H1 (cell line): ENCODE data around the gene ALKAL2. TPM values are rescaled to one million over a fixed set of nuclear protein-coding genes. Genes with fewer than 3 reads are reported as not detected.

ENCODE experiments used
- CTCF ChIA-PET: fragments of 300-600 bp; sonication (Branson Sonifier 250); formaldehyde crosslinking; loops from one replicate; lab custom pipeline; 2021; ENCODE audit not compliant: partially characterized antibody; lab: Charles Lee
- POLR2A ChIA-PET: fragments of 300-600 bp; sonication (Branson Sonifier 250); formaldehyde crosslinking; loops from one replicate; lab custom pipeline; 2021; ENCODE audit warnings: inconsistent platforms; ENCODE audit not compliant: partially characterized antibody; lab: Charles Lee
- DNase-seq, 2 experiments: peaks; one replicate each; pipeline versions ENCODE4 v3.0.0 to v3.0.0-alpha.2; 2010 to 2022; ENCODE audit warnings: low spot score in 2 of 2, low read depth in 1 of 2, mixed read lengths in 1 of 2
- FAIRE-seq: peaks from 2 replicates; lab custom pipeline; 2011; peaks lifted over from hg19 to GRCh38; lab: Jason Lieb, UNC
- H2AFZ ChIP-seq: 2 replicates; pipeline ENCODE4 v1.8.1; 2012; ENCODE audit warnings: low read length, inconsistent platforms
- H2AK5ac ChIP-seq: 2 replicates; pipeline ENCODE4 v1.6.1; 2013; ENCODE audit warnings: low read depth, low read length
- H2BK120ac ChIP-seq: replicated peaks from 2 replicates; pipeline ENCODE3; 2013; ENCODE audit warnings: low read depth, low read length, inconsistent platforms
- H2BK12ac ChIP-seq: 2 replicates; pipeline ENCODE4 v1.6.1; 2013; ENCODE audit warnings: low read depth, low read length
- H2BK15ac ChIP-seq: 2 replicates; pipeline ENCODE4 v1.6.1; 2013; ENCODE audit warnings: low read length
- H2BK20ac ChIP-seq: 2 replicates; pipeline ENCODE4 v1.6.1; 2013; ENCODE audit warnings: low read length
- H2BK5ac ChIP-seq: 2 replicates; pipeline ENCODE4 v1.6.1; 2013; ENCODE audit warnings: low read depth, low read length
- H3K14ac ChIP-seq: 2 replicates; pipeline ENCODE4 v1.6.1; 2013; ENCODE audit warnings: inconsistent platforms; ENCODE audit not compliant: insufficient read length
- H3K18ac ChIP-seq: 2 replicates; pipeline ENCODE4 v1.6.1; 2013; ENCODE audit warnings: low read length; ENCODE audit errors: extremely low read depth
- H3K23ac ChIP-seq: 2 replicates; pipeline ENCODE4 v1.6.1; 2013; ENCODE audit warnings: inconsistent platforms; ENCODE audit not compliant: insufficient read length
- H3K23me2 ChIP-seq: 2 replicates; pipeline ENCODE4 v1.6.1; 2013; ENCODE audit warnings: low read depth, low read length
- H3K27ac ChIP-seq: 2 replicates; pipeline ENCODE4 v1.6.1; 2011; ENCODE audit warnings: low read depth, low read length, inconsistent platforms
- H3K27me3 ChIP-seq, 4 experiments: replicated peaks in 1 of 4; 1 replicate in 1 of 4; 2 replicates in 3 of 4; pipeline versions ENCODE4 v1.6.1 to v1.8.1; 2011 to 2013; ENCODE audit warnings: low read length in 3 of 4, mild to moderate bottlenecking in 3 of 4, inconsistent platforms in 2 of 4, mixed read lengths in 2 of 4, moderate library complexity in 1 of 4; ENCODE audit not compliant: control insufficient read depth in 3 of 4, insufficient read depth in 3 of 4; ENCODE audit errors: extremely low read depth in 1 of 4
- H3K36me3 ChIP-seq, 4 experiments: 2 replicates each; pipeline versions ENCODE4 v1.6.1 to v1.8.1; 2011 to 2013; ENCODE audit warnings: mild to moderate bottlenecking in 4 of 4, low read length in 3 of 4, moderate library complexity in 2 of 4, control low read depth in 1 of 4, inconsistent platforms in 1 of 4; ENCODE audit not compliant: insufficient read depth in 4 of 4, control insufficient read depth in 2 of 4
- H3K4ac ChIP-seq: replicated peaks from 2 replicates; pipeline ENCODE3; 2013; ENCODE audit warnings: low read length, low read depth, mixed read lengths, inconsistent platforms; ENCODE audit not compliant: insufficient read length
- H3K4me1 ChIP-seq, 4 experiments: replicated peaks in 1 of 4; 1 replicate in 1 of 4; 2 replicates in 3 of 4; pipeline versions ENCODE4 v1.6.1 to v1.8.1; 2011 to 2013; ENCODE audit warnings: low read length in 3 of 4, inconsistent platforms in 2 of 4, mixed read lengths in 1 of 4; ENCODE audit not compliant: insufficient read depth in 4 of 4, control insufficient read depth in 3 of 4
- H3K4me2 ChIP-seq, 2 experiments: 2 replicates each; pipeline versions ENCODE4 v1.6.1 to v1.8.1; 2011 to 2013; ENCODE audit warnings: low read depth in 2 of 2, low read length in 2 of 2, control low read depth in 1 of 2, inconsistent platforms in 1 of 2, mild to moderate bottlenecking in 1 of 2; ENCODE audit not compliant: insufficient read depth in 1 of 2
- H3K4me3 ChIP-seq, 4 experiments: fragments of 200-600, 300-600 bp in 1 of 4; sonication (generic), shearing (Covaris generic), sonication (Bioruptor Twin) in 1 of 4; 2 replicates each; pipeline versions ENCODE4 v1.5.1 to v1.8.1; 2011 to 2016; ENCODE audit warnings: low read length in 4 of 4, low read depth in 3 of 4, control low read depth in 2 of 4, inconsistent platforms in 2 of 4, mild to moderate bottlenecking in 2 of 4, mixed read lengths in 1 of 4, moderate library complexity in 1 of 4; ENCODE audit not compliant: insufficient read depth in 2 of 4; ENCODE audit errors: extremely low read depth in 1 of 4
- H3K56ac ChIP-seq: replicated peaks from 2 replicates; pipeline ENCODE3; 2013; ENCODE audit warnings: low read depth, mild to moderate bottlenecking, mixed read lengths, low read length, inconsistent platforms; ENCODE audit not compliant: insufficient read length
- H3K79me1 ChIP-seq: 2 replicates; pipeline ENCODE4 v1.6.1; 2013; ENCODE audit warnings: low read depth, low read length, control low read depth
- H3K79me2 ChIP-seq, 2 experiments: 2 replicates each; pipeline versions ENCODE4 v1.6.1 to v1.8.1; 2012 to 2013; ENCODE audit warnings: low read length in 2 of 2, mild to moderate bottlenecking in 2 of 2, inconsistent platforms in 1 of 2; ENCODE audit not compliant: insufficient read depth in 2 of 2, control insufficient read depth in 1 of 2
- H3K9ac ChIP-seq, 4 experiments: replicated peaks in 1 of 4; 1 replicate in 1 of 4; 2 replicates in 3 of 4; pipeline versions ENCODE4 v1.6.1 to v1.8.1; 2011 to 2013; ENCODE audit warnings: low read depth in 3 of 4, low read length in 3 of 4, control low read depth in 2 of 4, mild to moderate bottlenecking in 2 of 4, moderate library complexity in 2 of 4, inconsistent platforms in 1 of 4; ENCODE audit errors: extremely low read depth in 1 of 4
- H3K9me3 ChIP-seq, 2 experiments: 2 replicates each; pipeline versions ENCODE4 v1.6.1 to v1.8.1; 2012 to 2013; ENCODE audit warnings: mild to moderate bottlenecking in 2 of 2, moderate library complexity in 2 of 2, control low read depth in 1 of 2, inconsistent platforms in 1 of 2, low read depth in 1 of 2, low read length in 1 of 2, mixed read lengths in 1 of 2; ENCODE audit not compliant: insufficient read depth in 2 of 2
- H4K20me1 ChIP-seq, 2 experiments: replicated peaks in 1 of 2; 2 replicates each; pipeline versions ENCODE3 to v1.8.1; 2011 to 2013; ENCODE audit warnings: inconsistent platforms in 2 of 2, low read length in 2 of 2, mild to moderate bottlenecking in 1 of 2; ENCODE audit not compliant: insufficient read depth in 2 of 2, control insufficient read depth in 1 of 2
- H4K5ac ChIP-seq: 2 replicates; pipeline ENCODE4 v1.6.1; 2013; ENCODE audit warnings: low read length, low read depth, mixed read lengths, inconsistent platforms; ENCODE audit not compliant: insufficient read length
- H4K8ac ChIP-seq: 2 replicates; pipeline ENCODE4 v1.8.0; 2013; ENCODE audit warnings: mild to moderate bottlenecking, moderate library complexity, low read length, inconsistent platforms; ENCODE audit not compliant: insufficient read depth; ENCODE audit errors: extremely low read depth
- H4K91ac ChIP-seq: replicated peaks from 2 replicates; pipeline ENCODE3; 2013; ENCODE audit warnings: low read length, mixed read lengths, inconsistent platforms; ENCODE audit not compliant: insufficient read length
- ATF3 ChIP-seq: IDR thresholded peaks from 2 replicates; pipeline ENCODE4 v1.6.1; 2011; ENCODE audit warnings: low read depth, mild to moderate bottlenecking, low read length; ENCODE audit not compliant: insufficient read depth
- CHD1 ChIP-seq: IDR thresholded peaks from 2 replicates; pipeline ENCODE4 v1.6.1; 2012; ENCODE audit warnings: low read depth, low read length, improper control_type of control experiment
- HDAC2 ChIP-seq, 2 experiments: fragments of 300-600 bp in 1 of 2; sonication (generic) in 1 of 2; IDR thresholded peaks; 2 replicates each; pipeline ENCODE4 v1.6.1; 2011 to 2012; ENCODE audit warnings: low read depth in 2 of 2, low read length in 2 of 2, mild to moderate bottlenecking in 2 of 2, moderate library complexity in 2 of 2, borderline replicate concordance in 1 of 2, inconsistent platforms in 1 of 2
- HDAC6 ChIP-seq: IDR thresholded peaks from one replicate; pipeline ENCODE4 v1.7.1; 2012; ENCODE audit warnings: low read depth, mild to moderate bottlenecking, inconsistent platforms, low read length, moderate library complexity
- KDM4A ChIP-seq: IDR thresholded peaks from one replicate; pipeline ENCODE4 v1.7.1; 2012; ENCODE audit warnings: low read depth, mild to moderate bottlenecking, moderate library complexity, low read length, inconsistent platforms; ENCODE audit not compliant: severe bottlenecking
- KDM5A ChIP-seq: fragments of 200-600 bp; IDR thresholded peaks from 2 replicates; pipeline ENCODE4 v1.7.1; 2012; ENCODE audit warnings: mild to moderate bottlenecking, low read length, inconsistent platforms, mixed read lengths
- MAX ChIP-seq: IDR thresholded peaks from 2 replicates; pipeline ENCODE4 v1.6.1; 2012; ENCODE audit warnings: inconsistent platforms
- NRF1 ChIP-seq: IDR thresholded peaks from 2 replicates; pipeline ENCODE4 v1.6.1; 2011; ENCODE audit warnings: mild to moderate bottlenecking, low read depth, low read length, improper control_type of control experiment
- POU5F1 ChIP-seq: IDR thresholded peaks from 2 replicates; pipeline ENCODE4 v1.6.1; 2011; ENCODE audit warnings: low read depth, mild to moderate bottlenecking, low read length, moderate library complexity
- RXRA ChIP-seq: IDR thresholded peaks from 2 replicates; pipeline ENCODE4 v1.6.1; 2011; ENCODE audit warnings: low read depth, mild to moderate bottlenecking, low read length, moderate library complexity; ENCODE audit not compliant: insufficient read depth
- SAP30 ChIP-seq: fragments of 300-600 bp; sonication (generic); IDR thresholded peaks from 2 replicates; pipeline ENCODE4 v1.7.1; 2012; ENCODE audit warnings: low read length, moderate library complexity, mild to moderate bottlenecking, inconsistent platforms; ENCODE audit not compliant: insufficient read depth, insufficient replicate concordance
- SIRT6 ChIP-seq: IDR thresholded peaks from one replicate; pipeline ENCODE4 v1.7.1; 2012; ENCODE audit warnings: low read length, inconsistent platforms
- ZNF274 ChIP-seq: IDR thresholded peaks from 2 replicates; pipeline ENCODE4 v1.7.0; 2012; ENCODE audit warnings: low read length, borderline replicate concordance; ENCODE audit errors: extremely low read depth
- WGBS, 2 experiments: shearing (Covaris generic) in 1 of 2; methylation state at CpG; one replicate each; pipeline versions ENCODE4 v1.1.6 to v1.1.7; 2013 to 2015; ENCODE audit warnings: low lambda C conversion rate in 2 of 2, mixed read lengths in 2 of 2, inconsistent platforms in 1 of 2, low coverage in 1 of 2, missing lambda C conversion rate in 1 of 2; ENCODE audit not compliant: insufficient replicate concordance in 2 of 2, insufficient coverage in 1 of 2, insufficient read length in 1 of 2; ENCODE audit errors: extremely low coverage in 1 of 2, missing lambda C conversion rate in 1 of 2; 5-methylcytosine and 5-hydroxymethylcytosine counted together
- polyA plus RNA-seq, 7 experiments: library from polyadenylated mRNA; depleted of rRNA in 3 of 7; stranded (reverse) in 5 of 7; unstranded in 2 of 7; fragments of >200 nt in 5 of 7; fragments of 200-250 nt in 2 of 7; gene quantifications; 1 replicate in 5 of 7; 2 replicates in 1 of 7; 4 replicates in 1 of 7; pipeline versions ENCODE4 v1.2.1 to v1.2.3, GENCODE V29; 2011 to 2013; ENCODE audit warnings: missing spikeins in 2 of 7, mixed read lengths in 2 of 7
- total RNA-seq: library from RNA; stranded (reverse); fragmentation: NEBNext Ultra II Directional; extraction: Animal tissue kit (Norgen Biotek cat#: 25700); gene quantifications from 2 replicates; pipeline ENCODE4 v1.2.1, GENCODE V29; 2021

ALKAL2 gene
- total and polyA plus RNA-seq, 2 of the 8 experiments (the other 6 are each of a cell fraction or from before 2014, with no cell fraction given), result 4.6 to 11.5 TPM

GRCh38 chr2:257842-258241 lies 30.0 kb downstream of the ALKAL2 start:
- POLR2A ChIA-PET, result interaction anchor here (1.0 kb wide), 1 partner anchor 17 kb away, joined by 3 read pairs; no protein-coding TSS in a partner anchor
- TF ChIP-seq CHD1 (no peak), HDAC6 (no peak), MAX (no peak), SAP30 (no peak), KDM5A (no peak), HDAC2 (IDR thresholded peaks at IDR 0.05; ENCODE audit: borderline replicate concordance in 1 of 2, low read depth in 2 of 2, low read length in 2 of 2) (no peak), SIRT6 (no peak), POU5F1 (no peak), RXRA (no peak), ATF3 (no peak), ZNF274 (no peak), NRF1 (no peak), KDM4A (no peak)

More at GRCh38 chr2:257842-258241, 30.0 kb downstream of the ALKAL2 start:
- no peak overlapping the region for H3K27ac ChIP-seq
- H4K8ac ChIP-seq, result no peak overlapping the region
- H2BK15ac ChIP-seq, result no peak overlapping the region
- peaks cover 0 to 18% (median 0%) of the 10 kb centered on the region in 4 experiments; a peak in 3 of 8 replicates for H3K36me3 ChIP-seq
- H2BK20ac ChIP-seq, result no peak overlapping the region
- no peak overlapping the region for H2BK5ac ChIP-seq
- H4K20me1 ChIP-seq, result peaks cover 0 to 5% of the 10 kb centered on the region in 2 experiments
- peaks cover 0 to under 1% (median 0%) of the 10 kb centered on the region in 4 experiments; a peak in 3 of 7 replicates for H3K27me3 ChIP-seq
- DNase-seq (no peak), FAIRE-seq (no peak)
- H3K14ac ChIP-seq, result no peak overlapping the region
- peaks cover 11 to 12% of the 10 kb centered on the region in 2 experiments for H3K9me3 ChIP-seq
- no peak overlapping the region for H3K4ac ChIP-seq
- no peak overlapping the region for H2BK12ac ChIP-seq
- H3K9ac ChIP-seq, result no peak overlapping the region
- no peak overlapping the region for H2AK5ac ChIP-seq
- H3K56ac ChIP-seq, result no peak overlapping the region
- peaks cover 0 to 22% of the 10 kb centered on the region in 2 experiments; a peak in 2 of 4 replicates for H3K79me2 ChIP-seq
- no peak overlapping the region for H2BK120ac ChIP-seq
- H3K23ac ChIP-seq, result no peak overlapping the region
- no peak overlapping the region for H4K91ac ChIP-seq
- H3K79me1 ChIP-seq, result no peaks in the 10 kb centered on the region
- H3K4me3 ChIP-seq, result no peak overlapping the region
- 97% methylated on average over 2 of the region's 2 CpGs; no CpG with 5 or more reads in 1 of the 2 experiments for WGBS, 2 experiments
- no peak overlapping the region for H4K5ac ChIP-seq
- no peak overlapping the region for H3K4me2 ChIP-seq
- no peak overlapping the region for H3K18ac ChIP-seq
- H3K23me2 ChIP-seq, result no peaks in the 10 kb centered on the region
- no peak overlapping the region for H2AFZ ChIP-seq
- H3K4me1 ChIP-seq, result peaks cover 0 to 5% (median 1%) of the 10 kb centered on the region in 4 experiments; a peak in 2 of 7 replicates
- CTCF ChIA-PET, result interaction anchor here (1.4 to 2.1 kb wide), 4 partner anchors 14 to 32 kb away, joined by 3 to 9 read pairs (median 4); no protein-coding TSS in a partner anchor
